SKM-1 (cell line): ENCODE results near the gene XPNPEP3.
"Not testable (repeated sequence)": the region's sequence is repeated elsewhere in the genome, so short reads cannot be mapped to it uniquely, and the experiment has no call there.

ENCODE experiments used
- DNase-seq: peaks from one replicate; lab custom pipeline; 2025; ENCODE audit not compliant: unreplicated experiment; lab: John Stamatoyannopoulos, UW

XPNPEP3 gene

DNA sequence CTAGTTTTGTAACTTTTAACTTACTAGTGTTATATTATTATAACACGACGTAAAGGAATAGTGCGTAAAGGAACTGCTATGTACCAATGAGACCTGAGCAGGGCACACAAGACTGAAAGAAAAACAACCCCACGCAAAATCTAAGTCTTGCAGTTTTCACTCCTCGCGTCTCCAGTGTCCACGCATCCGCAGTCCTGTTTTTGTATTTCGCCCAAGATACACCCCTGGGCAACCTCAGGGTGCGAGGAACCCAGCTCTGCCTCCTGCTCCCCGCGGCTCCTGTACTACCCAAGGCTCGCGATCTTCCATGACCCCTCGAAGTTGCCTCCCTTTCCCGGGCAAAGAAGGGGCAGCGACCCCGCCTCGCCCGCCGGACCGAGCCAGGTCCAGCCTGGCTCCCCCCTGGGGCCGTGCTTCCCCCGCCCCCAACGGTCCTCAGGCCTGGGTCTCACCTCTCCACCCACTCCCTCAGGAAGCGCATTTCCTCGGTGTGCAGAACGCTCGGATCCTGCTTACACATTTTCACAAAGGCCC is 902 bp upstream of the XPNPEP3 start:
- no peak for DNase-seq

DNA sequence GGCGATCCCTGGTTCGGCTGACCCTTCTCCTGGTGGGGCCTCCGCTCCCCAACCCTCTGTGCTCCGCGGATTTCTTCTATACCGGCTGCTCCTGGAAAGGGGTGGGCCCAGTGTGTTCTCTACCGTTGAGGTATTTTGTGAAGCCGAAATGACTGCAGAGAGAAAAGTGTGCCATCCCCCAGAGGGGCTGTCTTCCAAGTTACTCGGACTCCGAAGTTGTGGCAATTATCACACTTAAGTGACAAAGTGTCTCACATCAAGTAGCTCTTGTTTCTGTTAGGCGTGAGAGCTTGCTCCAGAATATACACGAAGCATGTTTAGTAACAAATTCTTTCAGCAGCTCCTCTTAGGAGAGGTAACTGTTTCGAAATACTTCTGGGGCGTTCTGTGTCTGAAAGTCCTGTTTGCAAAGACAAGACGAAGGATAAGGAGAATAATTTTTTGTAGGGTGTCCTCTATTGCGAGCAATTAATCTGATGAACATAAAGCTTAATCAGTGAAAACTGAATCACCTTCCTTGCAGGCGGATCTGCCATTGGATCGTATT is 434 bp downstream of the XPNPEP3 start:
- no peak for DNase-seq

DNA sequence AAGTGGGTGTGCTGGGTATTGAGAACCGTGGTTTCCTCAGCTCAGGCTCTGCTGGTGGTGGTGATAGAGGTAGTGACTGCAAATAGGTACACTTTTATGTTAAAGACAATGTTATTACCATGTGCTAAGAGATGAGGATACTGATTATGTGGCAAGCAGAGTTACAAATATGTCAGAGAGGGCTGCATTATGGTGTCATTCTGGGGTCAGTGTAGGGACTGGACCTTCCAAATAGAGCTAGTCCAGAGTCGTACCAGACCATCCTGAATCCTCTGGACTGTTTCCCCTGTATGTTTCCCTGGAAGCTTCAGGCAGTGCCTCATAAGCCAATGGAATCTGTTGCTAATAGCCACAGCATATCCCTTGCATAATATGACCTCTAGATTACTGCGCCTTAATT is 5.1 kb downstream of the XPNPEP3 start, which contains the start of gene DNAJB7:
Gene DNAJB7 (minus strand): TSS at position 101 of the 400 bp plus-strand sequence. CDS start 119 bp downstream, outside the sequence.
- no peak for DNase-seq

DNA sequence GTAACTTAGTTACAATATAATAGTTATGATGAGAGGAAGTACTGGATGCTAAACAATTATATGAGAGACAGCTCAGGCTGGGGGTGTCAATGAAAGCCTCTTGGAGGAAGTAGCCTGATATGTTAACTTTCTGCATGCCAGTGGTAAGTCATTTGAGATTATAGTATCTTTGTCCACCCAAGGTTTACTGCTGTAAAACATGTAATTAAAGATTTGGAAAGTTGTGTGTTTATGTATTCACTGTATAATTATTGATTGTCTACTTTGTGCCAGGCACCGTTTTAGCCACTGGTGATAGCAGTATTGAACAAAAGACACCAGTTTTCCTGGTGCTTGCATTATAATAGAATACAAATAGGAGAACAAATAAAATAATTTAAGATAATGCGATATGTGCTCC is 5.6 kb downstream of the XPNPEP3 start:
- DNase-seq, result no peak

DNA sequence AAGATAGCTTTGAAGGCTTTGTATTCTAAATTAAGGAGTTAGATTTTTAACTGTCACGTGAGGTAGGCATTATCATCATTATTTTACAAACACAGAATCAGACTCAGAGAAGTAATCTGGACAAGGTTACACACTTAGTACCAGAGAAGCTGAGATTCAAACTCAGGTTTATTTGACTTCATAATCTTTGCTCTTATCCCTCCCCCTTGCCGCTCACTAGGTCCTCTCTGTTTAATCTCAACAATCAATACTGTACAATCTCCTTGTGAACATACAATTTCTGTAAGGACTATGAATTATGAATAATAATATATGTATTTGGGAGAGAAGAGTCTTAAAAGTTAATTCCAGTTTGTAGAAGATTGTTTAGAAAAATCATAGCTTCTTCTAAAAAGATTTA is 10.2 kb downstream of the XPNPEP3 start:
- DNase-seq, result no peak

DNA sequence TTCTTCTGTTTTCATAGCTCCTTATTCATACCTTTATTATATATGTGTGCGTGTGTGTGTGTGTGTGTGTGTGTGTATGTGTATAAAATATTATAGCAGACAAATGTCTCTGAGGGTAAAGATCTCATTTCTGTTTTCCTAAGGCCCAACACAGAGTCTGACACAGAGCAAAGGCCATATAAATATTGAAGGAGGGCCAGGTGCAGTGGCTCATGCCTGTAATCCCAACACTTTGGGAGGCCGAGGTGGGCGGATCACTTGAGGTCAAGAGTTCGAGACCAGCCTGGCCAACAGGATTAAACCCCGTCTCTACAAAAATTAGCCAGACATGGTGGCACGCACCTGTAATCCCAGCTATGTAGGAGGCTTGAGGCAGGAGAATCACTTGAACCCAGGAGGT is 11.4 kb downstream of the XPNPEP3 start:
- not testable (repeated sequence) for DNase-seq

DNA sequence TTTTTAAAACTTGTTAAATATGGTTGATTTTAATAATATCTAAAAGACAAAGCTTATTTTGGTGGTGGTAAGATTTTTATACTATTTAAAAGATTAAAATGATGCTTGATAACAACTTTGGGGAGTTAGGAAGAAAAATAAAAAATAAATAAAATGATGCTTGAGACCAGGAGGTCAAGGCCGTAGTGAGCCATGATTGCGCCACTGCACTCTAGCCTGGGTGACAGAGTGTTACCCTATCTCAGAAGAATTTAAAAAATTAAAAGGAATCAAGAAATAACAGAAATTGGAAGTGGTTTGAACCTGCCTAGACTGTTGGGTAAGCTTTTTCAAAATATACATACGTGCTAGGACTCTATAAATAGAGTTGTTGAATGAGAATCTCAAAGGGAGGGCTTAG is 17.1 kb downstream of the XPNPEP3 start:
- no peak for DNase-seq

DNA sequence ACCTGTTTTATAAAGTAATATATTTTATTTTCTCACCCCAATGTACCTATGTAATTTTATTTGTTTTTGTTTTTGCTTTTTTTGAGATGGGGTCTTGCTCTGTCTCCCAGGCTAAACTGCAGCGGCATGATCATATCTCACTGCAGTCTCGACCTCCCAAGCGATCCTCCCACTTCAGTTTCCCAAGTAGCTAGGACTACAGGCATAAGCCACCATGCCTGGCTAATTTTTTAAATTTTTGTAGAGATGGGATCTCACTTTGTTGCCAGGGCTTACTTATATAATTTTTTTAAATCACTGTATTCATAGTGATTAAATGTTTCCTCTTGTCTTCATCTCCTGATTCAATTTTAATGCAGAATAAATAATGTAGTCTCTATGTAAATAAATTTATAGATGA is 18.2 kb downstream of the XPNPEP3 start:
- no peak for DNase-seq

DNA sequence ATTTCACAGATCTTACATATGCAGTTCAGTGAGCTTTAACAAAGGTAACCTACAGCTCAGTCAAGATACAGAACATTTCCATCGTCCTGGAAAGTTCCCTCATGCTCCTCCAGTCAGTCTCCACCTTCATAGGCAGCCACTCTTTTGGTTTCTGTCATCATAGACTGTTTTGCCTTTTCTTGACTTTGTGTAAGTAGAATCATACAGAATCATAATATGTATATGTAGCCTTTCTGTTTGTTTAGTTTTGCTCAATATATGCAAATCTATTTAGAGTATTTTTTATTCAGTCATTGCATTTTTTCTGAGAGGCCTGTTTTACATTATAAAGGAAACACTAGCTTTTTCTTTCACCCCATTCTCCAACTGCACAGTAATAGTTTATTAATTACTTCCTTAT is 20.0 kb downstream of the XPNPEP3 start:
- DNase-seq, result no peak

DNA sequence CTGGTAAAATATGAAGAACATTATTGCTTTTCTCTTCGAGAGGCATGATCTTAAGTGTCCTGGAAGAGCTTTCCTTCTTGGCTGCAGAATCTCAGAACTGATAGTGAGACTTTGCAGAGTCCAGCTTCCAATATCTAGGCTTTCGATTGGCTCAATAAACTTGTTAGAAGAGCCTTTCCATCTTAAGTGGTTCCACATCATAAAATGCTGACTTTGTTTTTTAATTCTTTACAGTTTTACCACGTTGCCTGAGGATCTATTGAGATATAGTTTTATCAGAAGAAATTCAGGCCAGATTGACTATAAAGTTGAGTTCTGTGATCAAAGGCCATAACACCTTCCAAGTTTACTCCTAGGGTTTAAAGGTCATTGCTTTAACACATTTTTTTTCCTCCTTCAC is 20.5 kb downstream of the XPNPEP3 start:
- no peak for DNase-seq

DNA sequence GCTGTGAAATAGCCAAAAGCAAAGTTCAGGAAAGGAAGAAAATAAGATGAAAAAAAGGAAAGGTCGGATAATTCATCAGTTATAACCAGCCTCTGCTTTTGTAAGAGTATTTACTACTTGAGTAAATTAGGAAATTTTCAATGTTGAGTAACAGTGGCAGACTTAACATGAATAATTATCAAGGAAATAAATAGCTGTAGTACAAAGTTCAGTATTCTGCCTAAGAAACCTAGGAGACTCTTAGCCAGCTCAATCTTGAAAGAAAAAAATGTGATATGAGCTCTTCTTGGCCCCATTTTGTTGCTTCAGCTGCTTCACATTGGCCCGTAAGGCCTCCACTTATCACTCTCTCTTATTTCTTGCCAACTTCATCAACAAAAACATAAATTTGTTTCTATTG is 22.0 kb downstream of the XPNPEP3 start:
- no peak for DNase-seq

DNA sequence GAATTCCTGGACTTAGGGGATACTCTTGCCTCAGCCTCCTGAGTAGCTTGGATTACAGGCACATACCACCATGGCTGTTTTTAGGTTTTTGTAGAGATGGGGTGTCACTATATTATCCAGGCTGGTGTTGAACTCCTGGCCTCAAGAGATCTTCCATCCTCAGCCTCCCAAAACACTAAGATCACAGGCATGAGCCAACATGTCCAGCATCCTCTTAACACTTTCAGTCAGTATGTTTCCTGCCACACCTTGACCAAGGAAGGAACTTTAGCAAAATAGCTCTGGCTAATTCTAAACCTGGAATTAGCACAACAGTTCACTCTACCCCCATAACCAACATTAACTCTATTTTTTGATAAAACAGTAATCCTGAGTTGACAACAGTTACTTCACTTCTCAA is 32.2 kb downstream of the XPNPEP3 start:
- no peak for DNase-seq

DNA sequence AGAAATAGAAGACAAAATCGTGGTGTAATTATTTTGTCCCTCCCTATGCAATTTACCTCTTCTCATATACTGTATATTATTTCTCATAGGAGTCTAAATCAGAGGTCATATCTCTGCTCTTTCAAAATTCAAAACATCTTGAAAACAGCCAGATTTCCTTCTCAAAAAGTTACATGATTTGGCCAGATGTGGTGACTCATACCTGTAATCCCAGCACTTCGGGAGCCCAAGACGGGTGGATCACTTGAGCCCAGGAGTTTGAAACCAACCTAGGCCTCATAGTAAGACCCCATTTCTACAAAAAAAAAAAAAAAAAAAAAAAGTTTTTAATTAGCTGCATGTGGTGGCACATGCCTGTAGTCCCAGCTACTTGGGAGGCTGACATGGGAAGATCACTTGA is 33.9 kb downstream of the XPNPEP3 start:
- no peak for DNase-seq

DNA sequence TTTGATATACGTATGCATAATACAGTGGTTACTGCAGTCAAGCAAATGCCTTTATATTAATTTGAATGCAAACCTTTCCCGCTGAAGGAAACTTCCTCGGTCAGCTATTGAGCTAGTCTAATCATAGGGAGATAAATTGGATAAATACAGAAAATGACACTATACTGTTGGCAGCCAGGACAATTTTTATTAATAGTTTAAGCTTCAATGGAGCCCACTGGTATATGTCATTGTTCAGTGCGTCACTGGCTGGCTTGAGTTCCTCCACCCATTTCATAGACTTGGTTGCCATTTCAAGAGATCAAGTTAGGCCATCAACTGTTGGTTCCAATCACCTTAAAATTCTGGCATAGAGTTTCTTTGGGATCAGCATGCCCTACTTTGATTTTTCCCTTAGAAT is 37.5 kb downstream of the XPNPEP3 start:
- DNase-seq, result no peak

DNA sequence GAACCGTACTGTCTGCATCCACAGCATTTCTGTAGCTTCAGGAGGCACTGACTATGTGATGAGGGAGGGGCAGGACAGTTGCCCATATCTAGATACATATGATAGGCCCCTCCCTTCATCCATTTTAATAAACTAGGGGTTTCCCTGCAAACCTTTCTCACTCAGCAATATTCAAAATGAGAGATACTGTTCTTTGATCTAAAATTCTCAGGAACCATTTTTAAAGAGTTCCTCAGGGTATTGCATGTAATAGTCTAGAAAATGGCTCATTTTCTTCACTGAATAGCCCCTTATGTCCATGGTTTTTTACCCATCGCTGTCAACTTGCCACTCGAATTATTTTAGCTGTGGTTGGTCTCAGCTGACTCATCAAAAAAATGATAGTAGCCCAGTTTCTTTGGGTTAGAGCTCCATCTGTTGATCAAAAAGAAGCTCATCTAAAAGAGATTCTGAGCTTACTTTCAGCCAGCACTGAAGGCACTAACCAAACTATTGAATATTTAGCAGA is 42.0 kb downstream of the XPNPEP3 start:
- DNase-seq, result peak; percentile 29

DNA sequence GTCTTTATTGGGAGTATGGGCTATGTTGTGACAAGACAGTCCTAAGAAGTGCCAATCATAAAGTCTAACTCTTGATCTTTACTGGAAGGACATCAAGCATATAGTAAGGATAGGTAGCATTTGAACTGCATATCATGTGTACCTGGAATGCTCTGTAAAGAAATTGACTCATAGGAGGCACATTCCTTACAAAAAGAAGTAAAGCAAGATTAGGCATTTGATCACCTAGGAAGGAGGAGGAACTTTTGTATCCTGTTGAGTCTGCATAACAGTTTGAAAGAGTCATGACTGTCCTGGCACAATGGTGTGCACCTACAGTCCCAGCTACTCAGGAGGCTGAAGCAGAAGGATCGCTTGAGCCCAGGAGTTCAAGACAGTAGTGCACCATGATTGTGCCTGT is 47.2 kb downstream of the XPNPEP3 start:
- DNase-seq, result no peak

DNA sequence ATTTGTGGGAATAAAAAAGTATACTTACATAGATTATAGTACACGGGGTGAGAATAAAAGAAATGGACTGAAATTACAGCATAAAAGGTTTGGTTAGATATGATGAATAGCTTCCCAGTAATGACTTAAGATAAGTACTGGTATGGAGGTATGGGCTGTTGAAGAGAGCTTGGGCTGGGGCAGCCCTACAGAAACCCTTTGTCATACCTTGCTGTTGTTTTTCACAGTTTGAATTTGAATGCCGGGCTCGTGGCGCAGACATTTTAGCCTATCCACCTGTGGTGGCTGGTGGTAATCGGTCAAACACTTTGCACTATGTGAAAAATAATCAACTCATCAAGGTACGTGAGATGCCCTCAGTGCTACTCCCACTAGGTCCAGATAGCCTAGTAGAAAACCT is 51.9 kb downstream of the XPNPEP3 start:
- DNase-seq, result no peak

DNA sequence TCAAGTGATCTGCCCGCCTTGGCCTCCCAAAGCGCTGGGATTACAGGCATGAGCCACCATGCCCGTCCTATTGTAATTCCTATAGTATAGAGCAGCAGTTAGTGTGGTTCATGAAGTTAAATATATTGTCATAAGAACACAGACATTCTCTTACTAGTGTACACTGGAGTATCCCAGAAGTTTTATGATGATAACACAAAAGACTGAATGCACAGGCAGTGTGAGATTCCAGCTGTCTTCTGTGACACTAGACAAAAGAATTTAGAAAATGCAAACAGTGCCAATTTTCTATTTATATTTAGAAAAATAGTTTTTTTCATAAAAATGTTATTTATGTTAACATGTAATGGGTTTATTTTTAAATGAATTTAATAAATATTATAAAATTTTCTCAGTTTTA is 54.8 kb downstream of the XPNPEP3 start:
- no peak for DNase-seq

DNA sequence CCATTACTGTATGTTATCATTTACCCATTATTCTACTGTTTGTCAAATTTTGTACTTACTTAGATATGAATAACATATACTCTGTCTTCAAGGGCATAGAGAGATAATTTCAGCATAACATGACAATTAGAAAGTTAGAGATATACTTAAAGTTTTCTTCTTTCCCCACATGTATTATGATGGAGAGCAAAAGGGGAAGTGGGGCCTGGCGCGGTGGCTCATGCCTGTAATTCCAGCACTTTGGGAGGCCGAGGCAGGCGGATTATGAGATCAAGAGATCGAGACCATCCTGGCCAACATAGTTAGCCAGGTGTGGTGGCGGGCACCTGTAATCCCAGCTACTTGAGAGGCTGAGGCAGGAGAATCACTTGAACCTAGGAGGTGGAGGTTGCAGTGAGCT is 56.0 kb downstream of the XPNPEP3 start:
- DNase-seq, result not testable (repeated sequence)

DNA sequence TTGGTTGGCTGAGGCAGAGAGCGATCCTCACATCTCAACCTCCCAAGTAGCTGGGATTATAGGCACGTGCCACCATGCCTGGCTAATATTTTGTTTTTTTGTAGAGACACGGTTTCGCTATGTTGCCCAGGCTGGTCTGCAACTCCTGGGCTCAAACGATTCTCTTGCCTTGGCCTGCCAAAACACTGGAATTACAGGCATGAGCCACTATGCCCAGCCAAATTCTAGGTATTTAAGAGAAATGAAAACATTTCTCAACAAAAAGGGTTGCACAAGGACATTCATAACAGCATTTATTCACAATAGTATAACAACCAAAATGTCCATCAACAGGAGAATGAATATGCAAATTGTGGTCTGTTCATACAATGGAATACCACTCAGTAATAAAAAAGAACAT is 62.5 kb downstream of the XPNPEP3 start:
- no peak for DNase-seq

DNA sequence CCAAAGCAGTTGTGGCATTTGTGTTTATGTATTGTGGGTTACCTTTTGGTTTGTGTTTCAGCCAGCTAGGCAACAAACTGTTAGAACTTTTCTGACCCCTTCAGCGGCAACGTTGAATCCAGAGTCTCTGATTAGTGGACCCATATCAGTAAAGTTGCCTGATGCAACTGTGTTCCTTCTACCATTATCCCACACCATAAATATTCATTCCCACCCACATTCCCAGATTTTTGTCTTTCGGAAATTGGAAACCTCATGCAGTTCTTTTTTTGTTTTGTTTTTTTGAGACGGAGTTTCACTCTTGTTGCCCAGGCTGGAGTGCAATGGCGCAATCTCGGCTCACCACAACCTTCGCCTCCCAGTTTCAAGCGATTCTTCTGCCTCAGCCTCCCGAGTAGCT is 63.6 kb downstream of the XPNPEP3 start:
- DNase-seq, result no peak

DNA sequence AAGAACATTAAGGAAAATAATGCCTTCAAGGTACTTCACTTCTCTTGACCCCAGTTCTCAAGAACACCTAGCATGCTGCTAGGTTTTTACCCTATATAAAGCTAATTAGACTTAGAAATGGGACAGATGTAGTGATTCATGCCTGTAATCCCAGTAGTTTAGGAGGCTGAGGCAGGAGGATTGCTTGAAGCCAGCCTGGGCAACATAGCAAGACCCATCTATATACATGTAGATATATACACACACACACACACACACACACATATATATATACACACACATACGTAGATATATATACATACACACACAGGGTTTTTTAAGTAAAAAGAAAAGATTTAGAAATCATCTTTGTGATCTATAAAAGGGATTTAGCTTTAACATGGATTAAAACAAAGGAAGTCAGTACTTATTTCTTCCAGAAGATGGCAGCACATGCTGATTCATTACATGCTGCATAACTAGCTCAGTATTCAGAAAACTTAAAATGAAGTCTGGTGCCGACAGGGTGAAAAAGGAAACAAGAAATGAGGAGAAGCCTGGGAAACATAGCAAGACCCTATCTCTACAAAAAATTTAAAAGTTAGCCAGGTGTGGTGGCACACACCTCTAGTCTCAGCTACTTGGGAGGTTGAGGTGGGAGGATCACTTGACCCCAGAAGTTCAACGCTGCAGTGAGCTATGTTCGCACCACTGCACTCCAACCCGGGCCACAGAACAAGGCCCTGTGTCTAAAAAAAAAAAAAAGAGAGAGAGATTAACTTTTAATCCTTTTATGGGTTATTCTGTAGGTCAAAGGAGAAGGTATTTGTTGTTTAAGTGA is 65.7 kb downstream of the XPNPEP3 start:
- peak; percentile 7 for DNase-seq
